GM12878 (cell line): ENCODE results near the gene UNC5B. TPM values are rescaled to one million over a fixed set of nuclear protein-coding genes. Genes with fewer than 3 reads are reported as not detected.

Experiments used
- CEBPB ChIP-seq, 2 experiments: fragments of 150-350 bp in 1 of 2; IDR thresholded peaks; 2 replicates each; pipeline ENCODE4 v1.6.1; 2012 to 2014; ENCODE audit warnings: low read depth in 2 of 2, low read length in 2 of 2, borderline replicate concordance in 1 of 2, inconsistent platforms in 1 of 2
- CUX1 ChIP-seq: IDR thresholded peaks from 2 replicates; pipeline ENCODE4 v1.6.1; 2012; ENCODE audit warnings: improper control_type of control experiment, low read depth, low read length; ENCODE audit not compliant: insufficient replicate concordance
- HSF1 ChIP-seq: fragments of 150-350 bp; IDR thresholded peaks from 2 replicates; pipeline ENCODE4 v1.6.1; 2014; ENCODE audit warnings: mild to moderate bottlenecking, low read depth, low read length
- IKZF2 ChIP-seq, 2 experiments: fragments of 450-650 bp; IDR thresholded peaks; 2 replicates each; pipeline ENCODE4 v1.6.1; 2017; ENCODE audit warnings: mild to moderate bottlenecking in 2 of 2, moderate library complexity in 2 of 2
- JUNB ChIP-seq: IDR thresholded peaks from 2 replicates; pipeline ENCODE4 v1.6.1; 2016; ENCODE audit warnings: antibody characterized with exemption, mild to moderate bottlenecking
- SMARCA5 ChIP-seq: fragments of 450-650 bp; IDR thresholded peaks from 2 replicates; pipeline ENCODE4 v1.6.1; 2017; ENCODE audit warnings: mild to moderate bottlenecking
- SPI1 ChIP-seq: IDR thresholded peaks from 2 replicates; pipeline ENCODE4 v1.6.1; 2011; ENCODE audit warnings: low read depth, mild to moderate bottlenecking, low read length, moderate library complexity, borderline replicate concordance; ENCODE audit not compliant: insufficient read depth
- SREBF2 ChIP-seq: IDR thresholded peaks from 2 replicates; pipeline ENCODE4 v1.6.1; 2012; ENCODE audit warnings: mild to moderate bottlenecking, low read length
- TCF12 ChIP-seq: IDR thresholded peaks from 2 replicates; pipeline ENCODE4 v1.6.1; 2011; ENCODE audit warnings: low read depth, mild to moderate bottlenecking, low read length
- YBX1 ChIP-seq: fragments of 450-650 bp; IDR thresholded peaks from 2 replicates; pipeline ENCODE4 v1.6.1; 2016; ENCODE audit warnings: antibody characterized with exemption
- ZZZ3 ChIP-seq: IDR thresholded peaks from 2 replicates; pipeline ENCODE4 v1.6.1; 2011; ENCODE audit warnings: low read depth; ENCODE audit not compliant: control insufficient read depth, insufficient read length
- polyA plus RNA-seq, 11 experiments: library from polyadenylated mRNA; depleted of rRNA in 4 of 11; unstranded in 6 of 11; stranded (reverse) in 5 of 11; fragments of >200 nt; fragmentation: Nextera tagmentation in 4 of 11; fragmentation: Illumina TruSeq in 1 of 11; extraction: Ambion mirVana in 4 of 11; extraction: Trizol in 1 of 11; gene quantifications; 1 replicate in 1 of 11; 2 replicates in 10 of 11; pipeline versions ENCODE4 v1.2.1 to v1.2.3, GENCODE V29; 2011 to 2016; ENCODE audit warnings: inconsistent platforms in 2 of 11, missing spikeins in 2 of 11, low read depth in 1 of 11
- total RNA-seq, 4 experiments: library from RNA; depleted of rRNA in 3 of 4; stranded (reverse); fragments of >200 nt in 3 of 4; fragmentation: Illumina TruSeq in 1 of 4; extraction: Trizol in 1 of 4; gene quantifications; 2 replicates each; pipeline versions ENCODE4 v1.2.1 to v1.2.3, GENCODE V29; 2013 to 2021
- TF ChIP-seq, protein P1 (sequence below): fragments of 450-650 bp; IDR thresholded peaks from 2 replicates; pipeline ENCODE4 v1.6.1; 2018; ENCODE audit warnings: mild to moderate bottlenecking, low read depth, moderate library complexity; ENCODE audit not compliant: partially characterized antibody

UNC5B gene
- total and polyA plus RNA-seq, 10 of the 15 experiments (the other 5 are each of a cell fraction or from before 2014, with no cell fraction given) = 0.03 to 0.08 TPM; not detected in 8

GRCh38 chr10:71326464-71326881 is 114.1 kb downstream of the UNC5B start (continued):
- TF ChIP-seq CUX1 (no peak), CEBPB (IDR thresholded peaks at IDR 0.05; ENCODE audit: borderline replicate concordance in 1 of 2, low read depth in 2 of 2, low read length in 2 of 2) (no peak), HSF1 (no peak), IKZF2 (IDR thresholded peaks at IDR 0.05) (no peak), JUNB (no peak), YBX1 (no peak), SREBF2 (no peak), ZZZ3 (no peak), SPI1 (no peak), TCF12 (no peak), SMARCA5 (no peak)
- TF ChIP-seq, protein P1, sequence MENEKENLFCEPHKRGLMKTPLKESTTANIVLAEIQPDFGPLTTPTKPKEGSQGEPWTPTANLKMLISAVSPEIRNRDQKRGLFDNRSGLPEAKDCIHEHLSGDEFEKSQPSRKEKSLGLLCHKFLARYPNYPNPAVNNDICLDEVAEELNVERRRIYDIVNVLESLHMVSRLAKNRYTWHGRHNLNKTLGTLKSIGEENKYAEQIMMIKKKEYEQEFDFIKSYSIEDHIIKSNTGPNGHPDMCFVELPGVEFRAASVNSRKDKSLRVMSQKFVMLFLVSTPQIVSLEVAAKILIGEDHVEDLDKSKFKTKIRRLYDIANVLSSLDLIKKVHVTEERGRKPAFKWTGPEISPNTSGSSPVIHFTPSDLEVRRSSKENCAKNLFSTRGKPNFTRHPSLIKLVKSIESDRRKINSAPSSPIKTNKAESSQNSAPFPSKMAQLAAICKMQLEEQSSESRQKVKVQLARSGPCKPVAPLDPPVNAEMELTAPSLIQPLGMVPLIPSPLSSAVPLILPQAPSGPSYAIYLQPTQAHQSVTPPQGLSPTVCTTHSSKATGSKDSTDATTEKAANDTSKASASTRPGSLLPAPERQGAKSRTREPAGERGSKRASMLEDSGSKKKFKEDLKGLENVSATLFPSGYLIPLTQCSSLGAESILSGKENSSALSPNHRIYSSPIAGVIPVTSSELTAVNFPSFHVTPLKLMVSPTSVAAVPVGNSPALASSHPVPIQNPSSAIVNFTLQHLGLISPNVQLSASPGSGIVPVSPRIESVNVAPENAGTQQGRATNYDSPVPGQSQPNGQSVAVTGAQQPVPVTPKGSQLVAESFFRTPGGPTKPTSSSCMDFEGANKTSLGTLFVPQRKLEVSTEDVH = no peak
